ENCODE results near the gene DNM3. TPM values are rescaled to one million over a fixed set of nuclear protein-coding genes. Genes with fewer than 3 reads are reported as not detected.

Gene DNM3
- polyA plus RNA-seq, 1 donor (not counting 4 experiments of a cell fraction or from before 2014, with no cell fraction given): 2.0 TPM

GRCh38 chr1:171867236-171867635, 25.9 kb downstream of the DNM3 start:
- dilution Hi-C loops (cut with MboI; ENCODE audit: extremely low pct_ligation_motif_present, low sequenced_read_pairs): no loop called here
- no peaks in the 10 kb centered on the region for H3K9me3 ChIP-seq (ENCODE audit: control insufficient read depth, low read depth, low read length)
- H3K27me3 ChIP-seq (ENCODE audit: control insufficient read depth, extremely low read depth, insufficient read depth, low read length): no peaks in the 10 kb centered on the region
- no peak overlapping the region for H3K27ac ChIP-seq (ENCODE audit: control insufficient read depth, insufficient read depth, low read length)
- no peak for FAIRE-seq
- H3K9me1 ChIP-seq (ENCODE audit: control insufficient read depth, extremely low read depth, insufficient read depth, low read length): no peaks in the 10 kb centered on the region
- no peak for DNase-seq (ENCODE audit: low read depth, low spot score)
- H3K79me2 ChIP-seq (ENCODE audit: control insufficient read depth, insufficient read depth, low read length): no peaks in the 10 kb centered on the region
- H3K4me1 ChIP-seq (ENCODE audit: control insufficient read depth, extremely low read depth, insufficient read depth, low read length): peaks cover 11% of the 10 kb centered on the region
- no peak overlapping the region for H3K9ac ChIP-seq (ENCODE audit: control insufficient read depth, extremely low read depth, insufficient read depth, low read length)
- H3K36me3 ChIP-seq (ENCODE audit: control insufficient read depth in 2 of 2, extremely low read depth in 1 of 2, insufficient read depth in 2 of 2, low read length in 2 of 2): no peaks in the 10 kb centered on the region
- H3K4me2 ChIP-seq (ENCODE audit: control insufficient read depth, extremely low read depth, insufficient read depth, low read depth, low read length): no peak overlapping the region
- no peaks in the 10 kb centered on the region for H4K20me1 ChIP-seq (ENCODE audit: control insufficient read depth, extremely low read depth, insufficient read depth, low read length)
- no peak for TF ChIP-seq CTCF (optimal IDR thresholded peaks at IDR 0.05 in 1 of 3, IDR thresholded peaks at IDR 0.05 in 1 of 3, conservative IDR thresholded peaks at IDR 0.05 in 1 of 3; ENCODE audit: extremely low read depth in 1 of 3, insufficient read depth in 2 of 3, low read length in 3 of 3)
- TF ChIP-seq EZH2 (IDR thresholded peaks at IDR 0.05; ENCODE audit: low read length): no peak
- H3K4me3 ChIP-seq (ENCODE audit: control insufficient read depth in 2 of 3, extremely low read depth in 1 of 3, insufficient read depth in 2 of 3, low read depth in 1 of 3, low read length in 3 of 3): no peak overlapping the region
- no peak overlapping the region for H2AFZ ChIP-seq (ENCODE audit: control insufficient read depth, low read length)

GRCh38 chr1:171868217-171868803, 27.0 kb downstream of the DNM3 start:
- TF ChIP-seq EZH2 (IDR thresholded peaks at IDR 0.05; ENCODE audit: low read length) (no peak), CTCF (optimal IDR thresholded peaks at IDR 0.05 in 1 of 3, IDR thresholded peaks at IDR 0.05 in 1 of 3, conservative IDR thresholded peaks at IDR 0.05 in 1 of 3; ENCODE audit: extremely low read depth in 1 of 3, insufficient read depth in 2 of 3, low read length in 3 of 3) (no peak)
- Histone ChIP-seq H3K4me3 (ENCODE audit: control insufficient read depth in 2 of 3, extremely low read depth in 1 of 3, insufficient read depth in 2 of 3, low read depth in 1 of 3, low read length in 3 of 3) (no peak overlapping the region), H3K79me2 (ENCODE audit: control insufficient read depth, insufficient read depth, low read length) (no peaks in the 10 kb centered on the region), H3K27me3 (ENCODE audit: control insufficient read depth, extremely low read depth, insufficient read depth, low read length) (no peaks in the 10 kb centered on the region), H3K9me1 (ENCODE audit: control insufficient read depth, extremely low read depth, insufficient read depth, low read length) (no peaks in the 10 kb centered on the region), H3K36me3 (ENCODE audit: control insufficient read depth in 2 of 2, extremely low read depth in 1 of 2, insufficient read depth in 2 of 2, low read length in 2 of 2) (no peaks in the 10 kb centered on the region), H4K20me1 (ENCODE audit: control insufficient read depth, extremely low read depth, insufficient read depth, low read length) (no peaks in the 10 kb centered on the region), H3K27ac (ENCODE audit: control insufficient read depth, insufficient read depth, low read length) (no peak overlapping the region), H3K4me1 (ENCODE audit: control insufficient read depth, extremely low read depth, insufficient read depth, low read length) (peaks cover 11% of the 10 kb centered on the region), H3K9me3 (ENCODE audit: control insufficient read depth, low read depth, low read length) (no peaks in the 10 kb centered on the region), H2AFZ (ENCODE audit: control insufficient read depth, low read length) (no peak overlapping the region), H3K9ac (ENCODE audit: control insufficient read depth, extremely low read depth, insufficient read depth, low read length) (no peak overlapping the region), H3K4me2 (ENCODE audit: control insufficient read depth, extremely low read depth, insufficient read depth, low read depth, low read length) (no peak overlapping the region)
- dilution Hi-C loops (cut with MboI; ENCODE audit: extremely low pct_ligation_motif_present, low sequenced_read_pairs): no loop called here
- FAIRE-seq (no peak), DNase-seq (ENCODE audit: low read depth, low spot score) (no peak)
